Measurements from ENCODE around the gene FZR1. TPM values are rescaled to one million over a fixed set of nuclear protein-coding genes. Genes with fewer than 3 reads are reported as not detected.
A peak's percentile ranks its signal among the peaks of the same experiment; 100 is the strongest.

FZR1 gene
- total and polyA plus RNA-seq, 9 of the 15 experiments (the other 6 are each of a cell fraction or from before 2014, with no cell fraction given) = 0.18 to 48.0 (median 22.2) TPM

GRCh38 chr19:3524904-3525451 is 18.9 kb downstream of the FZR1 start:
- in situ Hi-C loops (cut with MboI) = no loop called here
- H3K27me3 ChIP-seq (ENCODE audit: control insufficient read depth in 2 of 2, insufficient read depth in 2 of 2, low read length in 2 of 2) = no peaks in the 10 kb centered on the region
- no peak overlapping the region for H2AFZ ChIP-seq (ENCODE audit: low read depth, low read length)
- H3K9me1 ChIP-seq (ENCODE audit: control insufficient read depth, insufficient read depth, low read length) = peaks cover 2% of the 10 kb centered on the region
- CTCF ChIA-PET (ENCODE audit: low intra/inter-chr PET ratio) = no interaction called here
- H3K4me2 ChIP-seq (ENCODE audit: insufficient read depth, low read length) = no peak overlapping the region
- ATAC-seq (no peak), DNase-seq (ENCODE audit: extremely low read depth in 1 of 4, low spot score in 3 of 4) (no peak), FAIRE-seq (no peak)
- H3K4me3 ChIP-seq = no peak overlapping the region
- peaks cover 12% of the 10 kb centered on the region; the same call in 1 of the 2 replicates for H4K20me1 ChIP-seq (replicated peaks; ENCODE audit: control insufficient read depth, insufficient read depth, low read length)
- TF ChIP-seq PURB (CRISPR knock-in tag; IDR thresholded peaks at IDR 0.05; ENCODE audit: low read depth) (no peak), POLR2G (IDR thresholded peaks at IDR 0.05; ENCODE audit: low read depth, low read length) (0 out of 2 replicates have a peak, but pooled peaks have one; percentile 16)
- 95% methylated on average over 19 of the region's 20 CpGs for WGBS (ENCODE audit: insufficient coverage, low coverage, missing lambda C conversion rate)
- BruUV-seq (replicated peaks) = no TSS peak
- no peak overlapping the region for H3K27ac ChIP-seq (ENCODE audit: extremely low read depth, low read depth, low read length)
- peaks cover 33% of the 10 kb centered on the region for H3K79me2 ChIP-seq (ENCODE audit: control insufficient read depth, insufficient read depth, low read length)
- no peak overlapping the region; a peak in 1 of 4 replicates for H3K9ac ChIP-seq (ENCODE audit: insufficient read depth in 1 of 2, low read depth in 2 of 2, low read length in 2 of 2)
- POLR2A ChIA-PET = no interaction called here
- intact Hi-C loops (cut with micrococcal nuclease) = no loop called here
- H3K36me3 ChIP-seq (ENCODE audit: control insufficient read depth, insufficient read depth, low read length) = peaks cover 53% of the 10 kb centered on the region; the same call in 1 of the 3 replicates
- H3K9me3 ChIP-seq (replicated peaks; ENCODE audit: control insufficient read depth, insufficient read depth, low read depth, low read length) = no peaks in the 10 kb centered on the region
- H3K4me1 ChIP-seq (replicated peaks in 1 of 2; ENCODE audit: control insufficient read depth in 2 of 2, insufficient read depth in 2 of 2, low read length in 2 of 2) = peaks cover 14 to 67% of the 10 kb centered on the region in 2 experiments

GRCh38 chr19:3526507-3527237 is 20.6 kb downstream of the FZR1 start:
- no TSS peak for BruUV-seq (replicated peaks)
- intact Hi-C loops (cut with micrococcal nuclease) = no loop called here
- no peaks in the 10 kb centered on the region for H3K9me3 ChIP-seq (replicated peaks; ENCODE audit: control insufficient read depth, insufficient read depth, low read depth, low read length)
- no peak overlapping the region for H3K4me2 ChIP-seq (ENCODE audit: insufficient read depth, low read length)
- POLR2A ChIA-PET = interaction anchor here (0.6 to 1.4 kb wide), 4 partner anchors 9 to 89 kb away, joined by 3 to 5 read pairs (median 3); no protein-coding TSS in a partner anchor
- peak overlapping the region in 1 of 2 experiments; percentile 17; a peak in 1 of 4 replicates for H3K9ac ChIP-seq (ENCODE audit: insufficient read depth in 1 of 2, low read depth in 2 of 2, low read length in 2 of 2)
- TF ChIP-seq LEF1 (IDR thresholded peaks at IDR 0.05) (no peak), CTCF (IDR thresholded peaks at IDR 0.05 in 2 of 3, conservative IDR thresholded peaks at IDR 0.05 in 1 of 3; ENCODE audit: insufficient read depth in 2 of 3, low read depth in 1 of 3, low read length in 3 of 3) (peak in 1 of 3 experiments; percentile 41; a peak in 3 of 6 replicates), ZBTB7A (IDR thresholded peaks at IDR 0.05; ENCODE audit: borderline replicate concordance, control insufficient read depth, low read depth, low read length) (peak; percentile 62; the same call in 1 of the 2 replicates), USF2 (CRISPR knock-in tag; IDR thresholded peaks at IDR 0.05) (0 out of 2 replicates have a peak, but pooled peaks have one; percentile 6)
- H3K27me3 ChIP-seq (ENCODE audit: control insufficient read depth in 2 of 2, insufficient read depth in 2 of 2, low read length in 2 of 2) = no peaks in the 10 kb centered on the region
- peaks cover 2% of the 10 kb centered on the region for H3K9me1 ChIP-seq (ENCODE audit: control insufficient read depth, insufficient read depth, low read length)
- DNase-seq (ENCODE audit: extremely low read depth in 1 of 4, low spot score in 3 of 4) = no peak
- peaks cover 67% of the 10 kb centered on the region; the same call in 1 of the 3 replicates for H3K36me3 ChIP-seq (ENCODE audit: control insufficient read depth, insufficient read depth, low read length)
- H2AFZ ChIP-seq (ENCODE audit: low read depth, low read length) = no peak overlapping the region
- in situ Hi-C loops (cut with MboI) = no loop called here
- 90% methylated on average over 11 of the region's 28 CpGs for WGBS (ENCODE audit: insufficient coverage, low coverage, missing lambda C conversion rate)
- FAIRE-seq = no peak
- CTCF ChIA-PET (ENCODE audit: low intra/inter-chr PET ratio) = no interaction called here
- H3K4me1 ChIP-seq (replicated peaks in 1 of 2; ENCODE audit: control insufficient read depth in 2 of 2, insufficient read depth in 2 of 2, low read length in 2 of 2) = peaks cover under 1 to 53% of the 10 kb centered on the region in 2 experiments; a peak in 3 of 5 replicates
- 0 out of 3 replicates have a peak, but pooled peaks have one; percentile 29 for ATAC-seq
- H3K27ac ChIP-seq (ENCODE audit: extremely low read depth, low read depth, low read length) = no peak overlapping the region
- H3K79me2 ChIP-seq (ENCODE audit: control insufficient read depth, insufficient read depth, low read length) = peaks cover 21% of the 10 kb centered on the region
- H4K20me1 ChIP-seq (replicated peaks; ENCODE audit: control insufficient read depth, insufficient read depth, low read length) = peaks cover 7% of the 10 kb centered on the region; the same call in 1 of the 2 replicates
- no peak overlapping the region for H3K4me3 ChIP-seq
